Peyer's patch (tissue), 4 donors: ENCODE data around the gene ABCC6.
"Not testable (repeated sequence)": the region's sequence is repeated elsewhere in the genome, so short reads cannot be mapped to it uniquely, and the experiment has no call there.

ENCODE experiments used
- CTCF ChIP-seq, 6 experiments: fragments of 450-650 bp in 4 of 6; fragments of 200-600 bp in 2 of 6; sonication (generic) in 1 of 6; IDR thresholded peaks; one replicate each; pipeline ENCODE4 v1.5.1; 2017 to 2019; ENCODE audit warnings: antibody characterized with exemption in 6 of 6, mild to moderate bottlenecking in 3 of 6, moderate library complexity in 1 of 6
- POLR2A ChIP-seq, 2 donors: fragments of 450-650 bp; IDR thresholded peaks; one replicate each; pipeline ENCODE4 v1.5.1; 2017; ENCODE audit warnings: antibody characterized with exemption in 2 of 2, mild to moderate bottlenecking in 2 of 2, moderate library complexity in 2 of 2

DNA sequence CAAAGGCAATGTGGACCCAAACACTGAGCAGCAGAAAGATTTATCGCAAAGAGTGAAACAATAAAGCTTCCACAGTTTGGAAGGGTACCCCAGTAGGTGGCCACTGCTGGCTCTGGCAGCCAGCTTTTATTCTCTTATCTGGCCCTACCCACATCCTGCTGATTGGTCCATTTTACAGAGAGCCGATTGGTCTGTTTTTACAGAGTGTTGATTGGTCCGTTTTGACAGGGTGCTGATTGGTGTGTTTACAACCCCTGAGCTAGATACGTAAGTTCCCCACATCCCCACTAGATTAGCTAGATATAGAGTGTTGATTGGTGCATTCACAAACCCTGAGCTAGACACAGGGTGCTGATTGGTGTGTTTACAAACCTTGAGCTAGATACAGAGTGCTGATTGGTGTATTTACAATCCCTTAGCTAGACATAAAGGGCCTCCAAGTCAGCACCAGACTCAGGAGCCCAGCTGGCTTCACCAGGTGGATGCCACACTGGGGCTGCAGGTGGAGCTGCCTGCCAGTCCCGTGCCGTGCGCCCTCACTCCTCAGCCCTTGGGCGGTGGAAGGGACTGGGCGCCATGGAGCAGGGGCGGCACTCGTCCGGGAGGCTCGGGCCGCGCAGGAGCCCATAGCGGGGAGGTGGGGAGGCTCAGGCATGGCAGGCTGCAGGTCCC lies 119.0 kb downstream of the ABCC6 start:
- not testable (repeated sequence) for TF ChIP-seq CTCF, POLR2A (IDR thresholded peaks at IDR 0.05)
